Psoas muscle (tissue), 8 donors: Measurements from ENCODE around the gene CDK2AP2. TPM values are rescaled to one million over a fixed set of nuclear protein-coding genes. Genes with fewer than 3 reads are reported as not detected.

Source experiments
- ATAC-seq, 4 donors: fragments of 200-7000 bp; cut with Tn5 transposase; one replicate each; pipeline ENCODE4 v1.9.1; 2020; ENCODE audit warnings: moderate library complexity in 3 of 4, mild to moderate bottlenecking in 2 of 4
- DNase-seq, 2 donors: peaks; one replicate each; pipeline ENCODE4 v3.0.0-alpha.2; 2020
- H3K27ac ChIP-seq: fragments of 200-600 bp; one replicate; pipeline ENCODE4 v1.8.0; 2022
- H3K27me3 ChIP-seq, 3 donors: fragments of 200-600 bp in 1 of 3; one replicate each; pipeline versions ENCODE4 v1.6.1 to v1.8.0; 2013 to 2022; ENCODE audit warnings: low read length in 2 of 3, mild to moderate bottlenecking in 2 of 3, moderate library complexity in 1 of 3; ENCODE audit not compliant: insufficient read depth in 3 of 3
- H3K36me3 ChIP-seq, 2 donors: fragments of 200-600 bp in 1 of 2; one replicate each; pipeline versions ENCODE4 v1.6.1 to v1.8.0; 2013 to 2022; ENCODE audit warnings: low read depth in 1 of 2, mild to moderate bottlenecking in 1 of 2, moderate library complexity in 1 of 2; ENCODE audit not compliant: insufficient read depth in 1 of 2
- H3K4me1 ChIP-seq: fragments of 200-600 bp; one replicate; pipeline ENCODE4 v1.8.0; 2022
- H3K4me3 ChIP-seq: fragments of 200-600 bp; one replicate; pipeline ENCODE4 v1.8.0; 2022; ENCODE audit warnings: mild to moderate bottlenecking
- H3K9me3 ChIP-seq: fragments of 200-600 bp; one replicate; pipeline ENCODE4 v1.8.0; 2022
- CTCF ChIP-seq: fragments of 200-600 bp; IDR thresholded peaks from one replicate; pipeline ENCODE4 v1.8.0; 2022; ENCODE audit warnings: antibody characterized with exemption
- WGBS, 3 donors: extraction: QIAGEN DNeasy Blood & Tissue Kit; methylation state at CpG; one replicate each; pipeline versions ENCODE4 v1.1.6 to v1.1.7; 2013; 5-methylcytosine and 5-hydroxymethylcytosine counted together
- intact Hi-C, 2 donors: fragments of 100-400 bp; cut with DNase I; formaldehyde crosslinking; loops; one replicate each; pipeline versions ENCODE4 v1.11.0 to v1.14.2; 2022
- polyA plus RNA-seq, 3 donors: library from polyadenylated mRNA; stranded (reverse); fragments of 200-250 nt; gene quantifications; one replicate each; pipeline ENCODE4 v1.2.3, GENCODE V29; 2013
- total RNA-seq, 4 donors: library from RNA; stranded (reverse); fragmentation: NEBNext Ultra II Directional in 2 of 4; extraction: Animal tissue kit (Norgen Biotek cat#: 25700) in 2 of 4; gene quantifications; one replicate each; pipeline versions ENCODE4 v1.2.1 to v1.2.4, GENCODE V29; 2021 to 2023
- donor health status: healthy with polysubstance abuse.
- donor health status: DM: no; HTN: no; CAD: no; lungs with moderate emphysema.
- donor health status: Bipolar disorder and iron deficiency.
- donor health status: healthy.
- donor health status: DM: yes; HTN: yes; CAD: no.
- donor health status: DM: no; HTN: no; CAD: no.
- donor health status: DM: no; HTN: no; CAD: no.
- donor health status: DM: yes; HTN: yes; CAD: no.

CDK2AP2 gene
- total and polyA plus RNA-seq, 7 donors, result 16.3 to 72.3 (median 18.5) TPM

DNA sequence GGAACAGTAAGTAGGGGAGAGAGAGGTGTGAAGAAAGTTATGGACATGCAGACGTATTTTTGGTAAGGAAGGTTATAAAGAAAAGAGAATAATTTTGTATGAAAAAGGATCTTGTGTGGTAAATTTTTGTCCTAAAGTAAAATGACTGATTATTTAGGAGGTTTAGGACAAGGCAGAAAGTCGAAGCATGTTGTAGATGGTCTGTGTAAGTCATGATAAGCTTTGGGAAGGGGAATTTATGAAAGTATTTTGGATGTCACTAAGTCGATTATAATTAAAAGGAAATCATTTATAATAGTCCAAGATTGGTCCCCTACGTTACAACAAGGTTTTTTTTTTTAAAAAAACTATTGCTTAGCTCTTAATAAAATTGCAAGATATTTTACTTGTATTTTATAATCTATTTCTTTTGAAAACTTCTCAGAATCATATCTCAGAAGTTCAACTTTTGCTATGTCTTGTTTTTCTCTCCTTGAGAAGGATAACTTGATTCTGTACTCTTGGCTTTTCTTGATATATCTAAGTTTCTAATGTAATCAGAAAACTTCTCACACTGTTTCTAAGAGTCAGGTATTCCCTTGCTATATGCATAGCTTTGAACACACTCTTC lies 26.2 kb upstream of the CDK2AP2 start:
- Histone ChIP-seq H3K36me3 (no peaks in the 10 kb centered on the region), H3K4me1 (no peaks in the 10 kb centered on the region), H3K27ac (no peak overlapping the region), H3K27me3 (no peaks in the 10 kb centered on the region), H3K9me3 (no peaks in the 10 kb centered on the region), H3K4me3 (no peak overlapping the region)
- no peak for DNase-seq
- 36 to 39% (median 37%) methylated on average over 4 of the region's 4 CpGs for WGBS, 3 donors
- intact Hi-C loops, result no loop called here
- no peak for ATAC-seq
- TF ChIP-seq CTCF, result no peak

DNA sequence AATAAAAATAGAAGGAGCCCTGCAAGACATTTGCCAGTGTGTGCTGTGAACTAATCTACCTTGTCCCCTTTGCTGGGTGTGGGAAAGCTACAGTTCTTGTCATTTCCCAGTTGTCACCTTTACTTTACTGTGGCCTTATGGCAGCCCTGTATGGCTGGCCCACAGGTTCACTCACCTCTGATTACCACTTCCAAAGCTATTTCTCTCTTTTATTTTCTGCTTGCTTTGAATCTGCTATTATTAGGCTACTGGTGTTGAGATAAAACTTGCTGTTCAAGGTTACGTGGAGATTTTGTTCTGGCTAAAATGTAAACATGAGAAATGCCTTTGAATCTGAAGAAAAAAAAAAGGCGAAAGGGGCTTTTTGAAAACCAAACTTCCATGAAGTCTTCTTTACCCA lies 24.9 kb upstream of the CDK2AP2 start:
- ATAC-seq (no peak), DNase-seq (no peak)
- Histone ChIP-seq H3K4me3 (no peak overlapping the region), H3K9me3 (no peaks in the 10 kb centered on the region), H3K4me1 (no peaks in the 10 kb centered on the region), H3K27ac (no peak overlapping the region), H3K27me3 (no peaks in the 10 kb centered on the region), H3K36me3 (no peaks in the 10 kb centered on the region)
- intact Hi-C loops, result no loop called here
- WGBS, 3 donors, result 90 to 93% (median 92%) methylated on average over 2 of the region's 2 CpGs
- TF ChIP-seq CTCF, result no peak

- H3K36me3 ChIP-seq, result no peaks in the 10 kb centered on the region
- no peak overlapping the region for H3K27ac ChIP-seq
- no peaks in the 10 kb centered on the region for H3K4me1 ChIP-seq
- intact Hi-C loops, result no loop called here
- no peak for DNase-seq
- ATAC-seq, result no peak
- no peak for TF ChIP-seq CTCF
- WGBS, 3 donors, result 47 to 53% (median 50%) methylated on average over 5 of the region's 5 CpGs
- no peaks in the 10 kb centered on the region for H3K9me3 ChIP-seq
- no peak overlapping the region for H3K4me3 ChIP-seq
- H3K27me3 ChIP-seq, result no peaks in the 10 kb centered on the region
Observed at GRCh38 chr11:67530282-67530592, 22.3 kb upstream of the CDK2AP2 start.

DNA sequence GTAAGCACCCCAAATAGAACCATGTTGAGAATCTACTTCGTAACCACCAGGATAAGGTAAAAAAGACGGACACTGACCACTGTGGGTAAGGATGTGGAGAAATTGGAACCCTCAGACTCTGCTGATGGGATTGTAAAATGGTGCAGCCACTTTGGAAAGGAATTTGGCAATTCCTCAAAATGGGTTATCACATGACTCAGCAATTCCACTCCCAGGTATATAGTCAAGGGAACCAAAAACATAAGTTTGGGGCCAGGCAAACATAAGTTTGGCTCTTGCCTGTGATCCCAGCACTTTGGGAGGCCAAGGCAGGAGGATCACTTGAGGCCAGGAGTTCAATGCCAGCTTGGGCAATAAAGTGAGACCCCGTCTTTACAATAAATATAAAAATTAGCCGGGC lies 20.4 kb upstream of the CDK2AP2 start:
- no peaks in the 10 kb centered on the region for H3K9me3 ChIP-seq
- no peaks in the 10 kb centered on the region for H3K4me1 ChIP-seq
- no peak overlapping the region for H3K27ac ChIP-seq
- no peak overlapping the region for H3K4me3 ChIP-seq
- 88 to 93% (median 89%) methylated on average over 4 of the region's 4 CpGs for WGBS, 3 donors
- intact Hi-C loops, result no loop called here
- no peaks in the 10 kb centered on the region for H3K36me3 ChIP-seq
- ATAC-seq (no peak), DNase-seq (no peak)
- TF ChIP-seq CTCF, result no peak
- H3K27me3 ChIP-seq, result peaks cover 0 to 9% (median 9%) of the 10 kb centered on the region in 3 donors

DNA sequence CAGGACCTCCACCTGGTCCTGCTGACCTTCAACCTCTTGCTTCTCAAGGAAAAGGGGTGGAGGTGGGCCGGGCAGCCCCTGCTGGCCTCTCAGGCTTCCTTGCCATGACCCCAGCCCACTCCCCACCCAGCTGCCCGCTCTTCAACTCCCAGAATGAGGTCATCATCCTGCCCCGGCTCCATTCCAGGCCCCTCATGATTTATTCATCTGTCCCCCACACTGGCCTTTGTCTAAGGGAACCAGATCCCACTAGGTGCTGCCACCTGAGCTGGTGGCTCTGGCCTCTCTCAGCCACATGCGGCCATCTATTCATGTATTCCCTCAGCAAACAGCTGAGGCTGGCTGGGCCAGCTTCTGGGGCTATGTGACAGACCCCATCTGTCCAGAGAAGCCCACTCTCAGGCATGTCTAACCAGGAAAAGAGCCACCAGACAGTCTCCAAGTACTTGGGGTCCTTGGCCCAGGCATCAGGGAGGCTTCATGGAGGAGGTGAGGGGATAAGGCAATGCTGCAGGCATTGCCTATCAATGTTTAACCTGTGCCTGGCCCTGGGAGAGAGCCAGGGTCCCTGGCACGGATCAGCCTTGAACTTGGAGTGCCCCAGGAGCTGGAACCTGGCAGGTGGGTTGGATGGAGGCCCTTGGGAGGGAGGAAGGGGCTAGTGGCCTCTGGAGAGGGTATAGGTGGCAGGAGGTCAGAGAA lies 17.5 kb upstream of the CDK2AP2 start:
- Histone ChIP-seq H3K27me3 (peaks cover 0 to 11% (median 9%) of the 10 kb centered on the region in 3 donors), H3K27ac (no peak overlapping the region), H3K36me3 (no peaks in the 10 kb centered on the region), H3K4me3 (no peak overlapping the region), H3K9me3 (no peaks in the 10 kb centered on the region), H3K4me1 (no peaks in the 10 kb centered on the region)
- ATAC-seq (no peak), DNase-seq (no peak)
- no peak for TF ChIP-seq CTCF
- intact Hi-C loops, result no loop called here
- WGBS, 3 donors, result 50 to 67% (median 66%) methylated on average over 5 of the region's 5 CpGs
